ENCODE data around the gene TBX19. TPM values are rescaled to one million over a fixed set of nuclear protein-coding genes. Genes with fewer than 3 reads are reported as not detected.

Gene TBX19
- total RNA-seq, 1 donor from 2014 or later: 3.9 TPM

DNA sequence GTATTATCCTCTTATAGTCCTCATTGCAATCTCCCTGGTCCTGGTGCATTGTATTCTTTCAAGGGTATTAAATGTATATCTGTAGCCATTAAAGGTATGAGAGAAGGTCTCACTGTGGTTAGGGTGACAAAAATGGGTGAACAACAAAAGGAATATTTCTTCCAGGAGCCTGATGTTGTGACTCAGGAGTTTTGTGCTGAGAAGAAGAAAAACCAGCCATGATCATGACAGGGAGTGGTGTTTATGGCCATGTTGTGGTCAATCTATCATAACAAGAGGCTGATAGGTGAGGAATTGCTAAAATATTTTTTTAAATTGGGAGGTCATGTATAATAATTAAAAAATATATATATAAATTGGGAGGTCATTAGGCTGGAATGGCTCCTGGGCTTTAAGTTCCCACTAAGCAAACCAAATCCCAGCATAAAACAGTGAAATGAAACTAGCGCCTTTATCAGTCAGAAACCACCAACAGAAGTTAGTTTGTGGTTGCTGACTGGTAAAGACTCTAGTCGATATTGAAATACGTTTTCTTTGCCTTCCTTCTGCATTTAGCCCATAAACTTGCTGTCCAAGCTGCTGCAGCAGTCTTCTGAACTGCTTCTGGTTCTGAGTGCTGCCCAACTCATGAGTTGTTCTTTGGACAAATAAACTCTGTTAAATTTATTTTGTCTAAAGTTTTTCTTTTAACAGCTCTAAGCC is 60.3 kb downstream of the TBX19 start:
- Histone ChIP-seq H3K4me1 (peaks cover 22% of the 10 kb centered on the region), H3K9me3 (no peaks in the 10 kb centered on the region), H3K27me3 (no peaks in the 10 kb centered on the region), H3K27ac (no peak overlapping the region), H3K36me3 (no peaks in the 10 kb centered on the region), H3K4me3 (no peak overlapping the region)
- DNase-seq (ENCODE audit: extremely low spot score in 2 of 2): no peak
- TF ChIP-seq POLR2AphosphoS5 (IDR thresholded peaks at IDR 0.05; ENCODE audit: insufficient read depth in 1 of 2, low read depth in 1 of 2) (no peak), POLR2A (IDR thresholded peaks at IDR 0.05) (no peak)
- TF ChIP-seq, protein P1, sequence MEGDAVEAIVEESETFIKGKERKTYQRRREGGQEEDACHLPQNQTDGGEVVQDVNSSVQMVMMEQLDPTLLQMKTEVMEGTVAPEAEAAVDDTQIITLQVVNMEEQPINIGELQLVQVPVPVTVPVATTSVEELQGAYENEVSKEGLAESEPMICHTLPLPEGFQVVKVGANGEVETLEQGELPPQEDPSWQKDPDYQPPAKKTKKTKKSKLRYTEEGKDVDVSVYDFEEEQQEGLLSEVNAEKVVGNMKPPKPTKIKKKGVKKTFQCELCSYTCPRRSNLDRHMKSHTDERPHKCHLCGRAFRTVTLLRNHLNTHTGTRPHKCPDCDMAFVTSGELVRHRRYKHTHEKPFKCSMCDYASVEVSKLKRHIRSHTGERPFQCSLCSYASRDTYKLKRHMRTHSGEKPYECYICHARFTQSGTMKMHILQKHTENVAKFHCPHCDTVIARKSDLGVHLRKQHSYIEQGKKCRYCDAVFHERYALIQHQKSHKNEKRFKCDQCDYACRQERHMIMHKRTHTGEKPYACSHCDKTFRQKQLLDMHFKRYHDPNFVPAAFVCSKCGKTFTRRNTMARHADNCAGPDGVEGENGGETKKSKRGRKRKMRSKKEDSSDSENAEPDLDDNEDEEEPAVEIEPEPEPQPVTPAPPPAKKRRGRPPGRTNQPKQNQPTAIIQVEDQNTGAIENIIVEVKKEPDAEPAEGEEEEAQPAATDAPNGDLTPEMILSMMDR (IDR thresholded peaks at IDR 0.05): no peak
- intact Hi-C loops (cut with DNase I): no loop called here

DNA sequence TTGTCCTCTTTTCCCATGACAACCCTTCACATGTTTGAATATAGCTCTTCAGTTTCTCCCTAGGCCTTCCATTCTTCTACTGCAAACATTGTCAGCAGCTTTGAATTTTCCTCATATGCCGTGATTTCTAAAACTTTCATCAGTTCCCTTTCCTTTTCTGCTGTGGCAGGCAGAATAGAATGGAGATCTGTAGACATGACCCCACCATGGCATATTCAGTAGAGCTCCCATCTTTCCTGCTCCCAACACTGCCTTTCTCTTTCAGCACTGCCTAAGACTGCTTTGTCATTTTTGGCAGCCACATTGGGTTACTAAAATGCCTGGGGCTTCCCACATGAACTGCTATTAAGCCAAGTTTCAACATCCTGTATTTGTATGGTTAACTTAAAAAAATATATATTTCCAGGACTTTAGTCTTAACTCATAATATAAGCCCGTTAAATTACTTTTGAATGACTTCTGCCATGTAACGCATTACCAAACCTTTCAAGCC is 60.9 kb downstream of the TBX19 start:
- Histone ChIP-seq H3K9me3 (no peaks in the 10 kb centered on the region), H3K36me3 (no peaks in the 10 kb centered on the region), H3K4me1 (peaks cover 22% of the 10 kb centered on the region), H3K27me3 (no peaks in the 10 kb centered on the region), H3K27ac (peak overlapping the region; percentile 69), H3K4me3 (no peak overlapping the region)
- intact Hi-C loops (cut with DNase I): no loop called here
- no peak for DNase-seq (ENCODE audit: extremely low spot score in 2 of 2)
- no peak for TF ChIP-seq POLR2AphosphoS5 (IDR thresholded peaks at IDR 0.05; ENCODE audit: insufficient read depth in 1 of 2, low read depth in 1 of 2)
- TF ChIP-seq, protein P1 (IDR thresholded peaks at IDR 0.05): no peak
- no peak for TF ChIP-seq POLR2A (IDR thresholded peaks at IDR 0.05)

DNA sequence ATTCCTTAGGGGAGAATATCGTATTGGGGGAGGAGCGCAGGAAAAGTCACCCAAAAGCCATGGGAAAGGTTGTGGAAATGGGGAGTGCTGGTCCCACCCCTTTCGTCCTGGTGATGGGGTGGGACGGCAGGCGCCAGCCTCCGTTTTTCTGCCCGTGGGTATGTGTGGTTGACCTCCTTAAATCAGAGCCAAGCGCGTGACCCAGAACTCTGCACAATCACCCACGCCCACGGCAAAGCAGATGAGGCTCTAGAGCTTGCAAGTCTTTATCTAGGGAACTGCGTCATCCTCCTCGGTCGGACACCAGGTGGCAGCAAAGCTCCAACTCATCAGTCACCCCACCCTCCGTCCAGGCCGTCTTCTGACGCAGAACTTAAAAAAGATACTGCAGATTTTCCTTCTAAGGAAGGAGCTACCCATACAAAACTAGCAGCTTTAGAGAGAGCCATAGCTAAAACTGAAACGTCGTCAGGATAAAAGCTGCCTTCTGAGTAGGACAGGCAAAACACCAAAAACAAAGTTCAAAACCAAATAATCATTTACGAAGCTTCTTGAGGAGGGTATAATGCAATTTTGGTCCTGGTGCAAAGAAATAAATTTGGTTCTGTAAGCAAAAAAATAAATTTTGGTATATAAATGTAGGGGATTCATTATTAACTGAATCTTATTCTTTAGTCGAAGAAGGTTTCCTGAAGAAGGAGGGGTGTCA is 62.0 kb downstream of the TBX19 start:
- no peaks in the 10 kb centered on the region for H3K9me3 ChIP-seq
- peak overlapping the region; percentile 69 for H3K27ac ChIP-seq
- peak in 1 of 2 donors; percentile 96 for DNase-seq (ENCODE audit: extremely low spot score in 2 of 2)
- TF ChIP-seq, protein P1 (IDR thresholded peaks at IDR 0.05): peak; percentile 76 to 84 (median 84)
- no peak for TF ChIP-seq POLR2A (IDR thresholded peaks at IDR 0.05)
- TF ChIP-seq POLR2AphosphoS5 (IDR thresholded peaks at IDR 0.05; ENCODE audit: insufficient read depth in 1 of 2, low read depth in 1 of 2): peak; percentile 37 to 66
- H3K4me1 ChIP-seq: peaks cover 22% of the 10 kb centered on the region
- H3K4me3 ChIP-seq: peak overlapping the region; percentile 15 to 33
- H3K27me3 ChIP-seq: no peaks in the 10 kb centered on the region
- H3K36me3 ChIP-seq: no peaks in the 10 kb centered on the region
- intact Hi-C loops (cut with DNase I): no loop called here

DNA sequence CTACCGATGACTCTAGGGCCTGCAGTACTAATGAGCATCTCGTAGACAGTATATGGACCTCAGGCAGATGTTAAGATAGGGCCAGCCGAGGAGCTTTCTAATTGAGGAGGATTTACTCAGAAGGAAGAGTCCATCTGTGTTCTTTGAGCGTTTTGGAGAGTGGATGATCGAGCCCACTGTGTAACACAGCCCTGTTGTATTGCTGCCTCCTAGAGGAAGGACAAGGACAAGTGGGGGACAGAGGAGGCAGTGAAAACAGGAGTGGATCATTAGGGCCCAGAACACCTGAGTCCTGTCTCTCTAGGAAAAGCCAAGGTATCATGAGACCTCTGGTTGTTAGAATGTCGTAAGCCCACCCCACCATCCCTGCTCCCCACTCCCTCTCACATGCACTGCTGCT is 62.9 kb downstream of the TBX19 start:
- Histone ChIP-seq H3K4me1 (peaks cover 22% of the 10 kb centered on the region), H3K27me3 (no peaks in the 10 kb centered on the region), H3K27ac (peak overlapping the region; percentile 69), H3K36me3 (no peaks in the 10 kb centered on the region), H3K4me3 (no peak overlapping the region), H3K9me3 (no peaks in the 10 kb centered on the region)
- intact Hi-C loops (cut with DNase I): no loop called here
- no peak for TF ChIP-seq POLR2A (IDR thresholded peaks at IDR 0.05)
- TF ChIP-seq POLR2AphosphoS5 (IDR thresholded peaks at IDR 0.05; ENCODE audit: insufficient read depth in 1 of 2, low read depth in 1 of 2): no peak
- TF ChIP-seq, protein P1 (IDR thresholded peaks at IDR 0.05): no peak
- no peak for DNase-seq (ENCODE audit: extremely low spot score in 2 of 2)

DNA sequence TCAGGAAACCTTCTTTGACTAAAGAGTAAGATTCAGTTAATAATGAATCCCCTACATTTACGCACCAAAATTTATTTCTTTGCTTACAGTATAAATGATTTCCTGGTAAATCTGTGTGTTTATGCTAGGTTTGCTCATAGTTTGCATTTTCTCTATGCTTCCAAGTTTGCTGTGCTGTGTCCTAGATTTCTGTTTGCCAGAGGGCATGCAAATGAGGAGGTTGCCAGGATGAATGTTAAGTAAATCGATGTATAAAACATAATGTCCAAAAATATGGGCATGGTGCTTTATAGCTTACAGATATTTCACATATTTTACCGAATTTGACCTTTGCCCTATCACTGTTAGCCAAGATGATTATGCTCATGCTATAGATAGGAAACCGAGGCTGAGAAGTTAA is 63.8 kb downstream of the TBX19 start:
- TF ChIP-seq POLR2AphosphoS5 (IDR thresholded peaks at IDR 0.05; ENCODE audit: insufficient read depth in 1 of 2, low read depth in 1 of 2) (no peak), POLR2A (IDR thresholded peaks at IDR 0.05) (no peak)
- TF ChIP-seq, protein P1 (IDR thresholded peaks at IDR 0.05): no peak
- no peaks in the 10 kb centered on the region for H3K36me3 ChIP-seq
- DNase-seq (ENCODE audit: extremely low spot score in 2 of 2): no peak
- no peaks in the 10 kb centered on the region for H3K27me3 ChIP-seq
- intact Hi-C loops (cut with DNase I): no loop called here
- peaks cover 22% of the 10 kb centered on the region for H3K4me1 ChIP-seq
- no peak overlapping the region for H3K4me3 ChIP-seq
- no peaks in the 10 kb centered on the region for H3K9me3 ChIP-seq
- no peak overlapping the region for H3K27ac ChIP-seq

Data from vagina (tissue), 2 donors.